ENCODE measurements around the gene VASN.

DNA sequence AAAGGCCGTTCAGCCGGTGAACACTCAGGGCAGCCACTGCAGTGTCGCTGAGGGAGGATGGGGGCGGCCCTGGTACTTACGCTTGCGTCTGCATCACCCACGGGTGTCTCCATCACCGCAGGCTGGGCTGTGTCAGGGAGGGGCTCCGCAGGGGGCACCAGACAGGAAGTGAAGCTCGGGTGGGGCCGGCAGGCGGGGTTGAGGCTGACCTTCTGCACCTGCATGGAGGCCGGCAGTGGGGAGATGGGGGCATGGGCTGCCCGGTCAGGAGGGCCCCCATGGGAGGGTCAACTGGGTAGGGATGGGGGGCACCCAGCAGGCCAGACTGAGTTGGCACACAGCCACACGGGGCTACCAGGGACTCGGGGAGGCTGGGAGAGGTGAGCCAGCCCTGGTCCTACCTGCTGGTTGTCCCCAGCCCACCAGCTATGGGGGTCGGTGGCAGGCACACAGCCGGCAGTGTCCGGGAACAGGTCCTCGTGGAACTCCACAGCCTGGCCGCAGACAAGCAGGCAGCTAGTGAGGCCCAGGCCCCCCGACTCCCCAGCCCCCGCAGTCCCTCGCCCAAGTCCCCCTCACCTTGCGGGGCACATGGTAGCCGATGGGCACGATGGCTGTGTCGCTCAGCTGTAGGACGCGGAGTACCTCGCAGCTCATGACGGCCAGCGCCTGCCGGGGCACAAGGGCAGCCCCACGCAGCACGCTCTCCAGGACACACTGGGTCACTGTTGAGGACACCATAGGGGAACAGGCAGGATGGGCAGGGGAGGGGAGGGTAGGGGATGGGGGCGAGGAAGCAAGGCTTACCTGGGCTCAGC, 7.2 kb upstream of the VASN start:
- TF ChIP-seq, protein P1, sequence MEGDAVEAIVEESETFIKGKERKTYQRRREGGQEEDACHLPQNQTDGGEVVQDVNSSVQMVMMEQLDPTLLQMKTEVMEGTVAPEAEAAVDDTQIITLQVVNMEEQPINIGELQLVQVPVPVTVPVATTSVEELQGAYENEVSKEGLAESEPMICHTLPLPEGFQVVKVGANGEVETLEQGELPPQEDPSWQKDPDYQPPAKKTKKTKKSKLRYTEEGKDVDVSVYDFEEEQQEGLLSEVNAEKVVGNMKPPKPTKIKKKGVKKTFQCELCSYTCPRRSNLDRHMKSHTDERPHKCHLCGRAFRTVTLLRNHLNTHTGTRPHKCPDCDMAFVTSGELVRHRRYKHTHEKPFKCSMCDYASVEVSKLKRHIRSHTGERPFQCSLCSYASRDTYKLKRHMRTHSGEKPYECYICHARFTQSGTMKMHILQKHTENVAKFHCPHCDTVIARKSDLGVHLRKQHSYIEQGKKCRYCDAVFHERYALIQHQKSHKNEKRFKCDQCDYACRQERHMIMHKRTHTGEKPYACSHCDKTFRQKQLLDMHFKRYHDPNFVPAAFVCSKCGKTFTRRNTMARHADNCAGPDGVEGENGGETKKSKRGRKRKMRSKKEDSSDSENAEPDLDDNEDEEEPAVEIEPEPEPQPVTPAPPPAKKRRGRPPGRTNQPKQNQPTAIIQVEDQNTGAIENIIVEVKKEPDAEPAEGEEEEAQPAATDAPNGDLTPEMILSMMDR (conservative IDR thresholded peaks at IDR 0.05; ENCODE audit: low read length), result no peak
- no peak for TF ChIP-seq EZH2phosphoT487 (IDR thresholded peaks at IDR 0.05; ENCODE audit: borderline replicate concordance, low read depth, low read length)
